Breast epithelium (tissue), 4 donors: ENCODE measurements around the gene GSX1. TPM values are rescaled to one million over a fixed set of nuclear protein-coding genes. Genes with fewer than 3 reads are reported as not detected.
"Not testable (repeated sequence)": the region's sequence is repeated elsewhere in the genome, so short reads cannot be mapped to it uniquely, and the experiment has no call there.

Experiments
- DNase-seq, 2 donors: peaks; one replicate each; pipeline ENCODE4 v3.0.0-alpha.2; 2019; ENCODE audit warnings: low spot score in 2 of 2
- H3K27ac ChIP-seq, 2 donors: fragments of 200-600 bp; sonication (generic) in 1 of 2; one replicate each; pipeline ENCODE4 v1.5.1; 2016 to 2019; ENCODE audit warnings: mild to moderate bottlenecking in 1 of 2
- H3K27me3 ChIP-seq, 2 donors: fragments of 200-600 bp; sonication (generic) in 1 of 2; one replicate each; pipeline versions ENCODE4 v1.5.1 to v1.6.0; 2017 to 2019; ENCODE audit warnings: control low read depth in 1 of 2, mild to moderate bottlenecking in 1 of 2
- H3K36me3 ChIP-seq: fragments of 200-600 bp; one replicate; pipeline ENCODE4 v1.5.1; 2019
- H3K4me1 ChIP-seq, 2 donors: fragments of 200-600 bp; sonication (generic); one replicate each; pipeline ENCODE4 v1.5.1; 2016 to 2019; ENCODE audit warnings: control low read depth in 1 of 2
- H3K4me3 ChIP-seq, 3 donors: fragments of 200-600 bp; sonication (generic); 1 replicate in 2 of 3; 2 replicates in 1 of 3; pipeline ENCODE4 v1.5.1; 2016 to 2019; ENCODE audit warnings: mild to moderate bottlenecking in 3 of 3, moderate library complexity in 2 of 3
- H3K9me3 ChIP-seq, 2 donors: fragments of 200-600 bp; sonication (generic) in 1 of 2; one replicate each; pipeline ENCODE4 v1.5.1; 2016 to 2019; ENCODE audit warnings: control low read depth in 1 of 2
- POLR2A ChIP-seq: fragments of 450-650 bp; IDR thresholded peaks from one replicate; pipeline ENCODE4 v1.6.1; 2016; ENCODE audit warnings: antibody characterized with exemption, mild to moderate bottlenecking, moderate library complexity
- POLR2AphosphoS5 ChIP-seq, 3 donors: sonication (generic); formaldehyde crosslinking; IDR thresholded peaks; one replicate each; pipeline ENCODE4 v1.6.1; 2017; ENCODE audit warnings: antibody characterized with exemption in 3 of 3
- intact Hi-C: fragments of 100-400 bp; cut with DNase I; formaldehyde crosslinking; loops from one replicate; pipeline ENCODE4 v1.15.1; 2023; ENCODE audit warnings: low total_unique reads
- total RNA-seq, 3 donors: library from RNA; depleted of rRNA; stranded (reverse); fragments of >200 nt; gene quantifications; one replicate each; pipeline ENCODE4 v1.1.0, GENCODE V29; 2016
- TF ChIP-seq, protein P1 (sequence below), 3 donors: fragments of 450-650 bp; IDR thresholded peaks; one replicate each; pipeline ENCODE4 v1.5.1; 2016 to 2017; ENCODE audit warnings: antibody characterized with exemption in 3 of 3, mild to moderate bottlenecking in 3 of 3, moderate library complexity in 3 of 3

The GSX1 gene
- total RNA-seq, 3 donors from 2014 or later: not detected

DNA sequence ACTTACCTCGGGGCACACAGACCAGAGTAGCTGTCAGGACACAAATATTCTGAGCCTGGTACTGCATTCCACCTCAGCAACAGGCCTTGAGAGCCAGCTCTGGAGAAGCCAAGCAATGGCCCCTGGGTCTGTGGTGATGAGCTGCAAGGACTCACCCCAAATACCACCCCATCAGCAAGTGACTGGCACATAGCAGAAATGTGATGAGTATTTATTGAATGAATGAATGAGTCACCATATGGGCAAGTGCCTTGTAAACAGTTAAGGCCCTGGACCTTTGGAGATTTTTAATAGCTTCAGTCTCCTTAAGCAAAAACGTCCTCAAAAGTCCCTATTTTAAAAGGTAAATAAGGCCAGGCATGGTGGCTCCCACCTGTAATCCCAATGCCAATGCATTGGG, 18.2 kb downstream of the GSX1 start:
- no peak for DNase-seq
- Histone ChIP-seq H3K27me3 (peaks cover 0 to 54% of the 10 kb centered on the region in 2 donors), H3K36me3 (no peaks in the 10 kb centered on the region), H3K4me1 (no peaks in the 10 kb centered on the region), H3K27ac (no peak overlapping the region), H3K4me3 (no peak overlapping the region), H3K9me3 (no peaks in the 10 kb centered on the region)
- intact Hi-C loops: no loop called here
- no peak for TF ChIP-seq POLR2AphosphoS5 (IDR thresholded peaks at IDR 0.05)
- TF ChIP-seq, protein P1, sequence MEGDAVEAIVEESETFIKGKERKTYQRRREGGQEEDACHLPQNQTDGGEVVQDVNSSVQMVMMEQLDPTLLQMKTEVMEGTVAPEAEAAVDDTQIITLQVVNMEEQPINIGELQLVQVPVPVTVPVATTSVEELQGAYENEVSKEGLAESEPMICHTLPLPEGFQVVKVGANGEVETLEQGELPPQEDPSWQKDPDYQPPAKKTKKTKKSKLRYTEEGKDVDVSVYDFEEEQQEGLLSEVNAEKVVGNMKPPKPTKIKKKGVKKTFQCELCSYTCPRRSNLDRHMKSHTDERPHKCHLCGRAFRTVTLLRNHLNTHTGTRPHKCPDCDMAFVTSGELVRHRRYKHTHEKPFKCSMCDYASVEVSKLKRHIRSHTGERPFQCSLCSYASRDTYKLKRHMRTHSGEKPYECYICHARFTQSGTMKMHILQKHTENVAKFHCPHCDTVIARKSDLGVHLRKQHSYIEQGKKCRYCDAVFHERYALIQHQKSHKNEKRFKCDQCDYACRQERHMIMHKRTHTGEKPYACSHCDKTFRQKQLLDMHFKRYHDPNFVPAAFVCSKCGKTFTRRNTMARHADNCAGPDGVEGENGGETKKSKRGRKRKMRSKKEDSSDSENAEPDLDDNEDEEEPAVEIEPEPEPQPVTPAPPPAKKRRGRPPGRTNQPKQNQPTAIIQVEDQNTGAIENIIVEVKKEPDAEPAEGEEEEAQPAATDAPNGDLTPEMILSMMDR (IDR thresholded peaks at IDR 0.05): no peak
- TF ChIP-seq POLR2A: no peak

DNA sequence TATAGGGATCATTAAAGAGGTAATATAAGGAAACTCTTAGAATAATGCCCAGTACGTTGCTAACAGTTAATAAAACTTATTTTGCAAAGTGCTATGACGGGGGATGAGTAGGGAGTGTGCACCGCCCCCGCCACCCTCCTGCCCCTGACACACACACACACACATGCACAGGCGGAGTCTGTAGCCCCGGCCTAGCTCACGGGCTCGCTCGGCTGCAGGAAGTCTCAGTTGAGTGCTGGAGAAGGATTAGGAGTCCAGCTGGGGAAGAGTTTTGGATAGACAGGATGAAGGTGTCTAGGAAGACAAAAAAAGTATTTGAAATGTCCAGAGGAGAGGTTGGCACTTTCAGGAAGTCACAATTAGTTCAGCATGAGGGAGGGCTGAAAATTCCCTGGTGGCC, 21.5 kb downstream of the GSX1 start:
- Histone ChIP-seq H3K27me3 (peaks cover 0 to 52% of the 10 kb centered on the region in 2 donors), H3K4me1 (no peaks in the 10 kb centered on the region), H3K27ac (no peak overlapping the region), H3K4me3 (no peak overlapping the region), H3K9me3 (no peaks in the 10 kb centered on the region), H3K36me3 (no peaks in the 10 kb centered on the region)
- intact Hi-C loops: no loop called here
- no peak for DNase-seq
- TF ChIP-seq, protein P1 (IDR thresholded peaks at IDR 0.05): no peak
- TF ChIP-seq POLR2AphosphoS5 (IDR thresholded peaks at IDR 0.05) (no peak), POLR2A (no peak)

DNA sequence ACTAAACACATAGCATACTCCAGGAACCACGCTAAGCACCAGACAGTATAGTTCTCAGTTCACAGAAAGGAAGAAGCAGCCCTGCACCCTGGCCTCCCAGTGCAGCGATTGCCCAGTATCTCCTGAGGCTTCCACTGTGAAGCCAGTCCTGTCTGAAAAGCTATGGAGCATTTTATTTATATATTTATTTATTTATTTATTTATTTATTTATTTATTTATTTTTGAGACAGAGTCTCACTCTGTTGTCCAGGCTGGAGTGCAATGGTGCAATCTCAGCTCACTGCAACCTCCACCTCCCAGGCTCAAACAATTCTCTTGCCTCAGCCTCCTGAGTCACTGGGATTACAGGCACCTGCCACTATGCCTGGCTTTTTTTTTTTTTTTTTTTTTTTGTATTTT, 25.5 kb downstream of the GSX1 start:
- DNase-seq, H3K4me3 ChIP-seq, intact Hi-C loops, H3K36me3 ChIP-seq, H3K9me3 ChIP-seq, H3K4me1 ChIP-seq, H3K27ac ChIP-seq: not testable (repeated sequence)
- H3K27me3 ChIP-seq: peaks cover 0 to 71% of the 10 kb centered on the region in 2 donors

DNA sequence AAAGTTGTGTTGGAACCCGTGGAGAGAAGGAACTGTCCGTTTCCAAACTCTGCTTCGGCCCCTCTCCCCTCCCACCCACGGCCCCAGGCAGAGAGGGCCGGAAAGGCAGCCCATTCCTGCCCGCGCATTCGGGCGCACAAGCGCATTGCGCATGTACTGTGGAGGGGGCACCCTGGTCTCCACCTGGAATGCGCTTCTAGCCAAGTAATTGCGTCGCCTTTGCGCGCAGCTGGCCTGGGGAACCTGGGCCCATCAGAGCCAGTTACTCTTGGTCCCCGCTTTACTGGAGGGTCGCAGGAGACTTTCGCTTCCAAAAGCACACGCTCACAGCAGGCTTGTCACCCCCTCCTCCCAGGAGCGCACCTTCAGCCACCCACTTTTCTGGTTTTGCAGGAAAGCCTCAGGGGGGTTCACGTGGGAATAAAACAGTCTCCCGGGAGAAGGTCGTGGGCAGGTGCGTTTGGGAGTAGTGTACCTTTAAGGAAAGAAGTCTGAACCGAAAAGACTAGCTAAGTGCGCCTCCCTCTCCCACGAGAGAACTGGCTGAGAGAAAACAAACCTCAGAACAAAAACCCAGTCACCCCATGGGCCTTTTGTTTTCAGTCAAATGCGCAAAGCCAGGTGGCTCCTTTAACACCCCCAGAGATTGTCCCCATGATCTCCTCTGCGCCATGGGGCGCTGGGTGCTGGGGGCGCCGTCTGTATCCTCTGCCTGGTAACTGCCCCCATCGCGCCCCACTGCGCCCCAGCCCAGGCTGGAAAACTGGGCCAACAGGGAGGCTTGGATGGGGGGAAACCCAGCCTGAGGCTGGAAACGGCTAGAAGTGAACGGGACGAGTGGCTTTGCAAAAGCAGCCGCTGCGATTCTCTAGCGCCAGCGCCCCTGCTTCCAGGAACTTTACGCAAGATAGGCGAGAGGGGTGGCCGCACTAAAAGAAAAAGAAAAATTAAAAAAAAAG, 28.5 kb downstream of the GSX1 start:
- H3K4me3 ChIP-seq: no peak overlapping the region
- H3K36me3 ChIP-seq: no peaks in the 10 kb centered on the region
- intact Hi-C loops: loop anchor here (10.0 kb wide), 1 partner anchor 456 kb away; no protein-coding TSS in a partner anchor
- no peak for DNase-seq
- H3K27me3 ChIP-seq: peaks cover 0 to 93% of the 10 kb centered on the region in 2 donors
- TF ChIP-seq, protein P1 (IDR thresholded peaks at IDR 0.05): no peak
- no peak overlapping the region for H3K27ac ChIP-seq
- no peaks in the 10 kb centered on the region for H3K4me1 ChIP-seq
- no peaks in the 10 kb centered on the region for H3K9me3 ChIP-seq

DNA sequence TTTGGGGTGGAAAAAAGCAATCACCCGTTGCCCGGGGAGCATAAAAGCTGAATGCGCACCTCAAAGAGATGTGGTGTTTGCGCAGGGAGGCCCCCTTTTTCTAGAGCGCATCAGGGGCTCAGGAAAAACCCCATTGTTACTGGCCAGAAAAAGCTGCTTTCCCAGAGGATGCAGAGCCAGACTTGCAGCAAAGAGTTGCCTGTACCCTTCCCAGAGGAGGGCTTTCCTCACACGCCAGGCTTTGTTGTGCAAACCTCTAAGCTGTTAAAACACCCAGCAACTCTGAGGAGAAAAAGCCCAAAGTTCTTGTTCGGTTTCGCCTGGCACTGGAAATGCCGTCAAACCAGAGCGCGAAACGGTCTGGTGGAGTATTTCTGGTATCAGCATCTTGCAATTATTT, 29.3 kb downstream of the GSX1 start:
- intact Hi-C loops: loop anchor here (10.0 kb wide), 1 partner anchor 457 kb away; no protein-coding TSS in a partner anchor

More for the DNA sequence above, 29.3 kb downstream of the GSX1 start:
- TF ChIP-seq POLR2A: no peak
- TF ChIP-seq, protein P1 (IDR thresholded peaks at IDR 0.05): no peak
- TF ChIP-seq POLR2AphosphoS5 (IDR thresholded peaks at IDR 0.05): no peak
- H3K27ac ChIP-seq: no peak overlapping the region
- no peak overlapping the region for H3K4me3 ChIP-seq
- DNase-seq: no peak
- H3K36me3 ChIP-seq: no peaks in the 10 kb centered on the region
- peaks cover 0 to 85% of the 10 kb centered on the region in 2 donors for H3K27me3 ChIP-seq
- no peaks in the 10 kb centered on the region for H3K9me3 ChIP-seq
- H3K4me1 ChIP-seq: no peaks in the 10 kb centered on the region
